GM23338 (cell line): Measurements from ENCODE around the gene RPLP2.

Experiments
- CREB1 ChIP-seq: fragments of 250-450 bp; sonication (Bioruptor Pico); IDR thresholded peaks from 2 replicates; pipeline ENCODE4 v1.5.0; 2020; ENCODE audit warnings: low read depth, mild to moderate bottlenecking, moderate library complexity
- EZH2 ChIP-seq: fragments of 200-600 bp; sonication (generic); IDR thresholded peaks from one replicate; pipeline ENCODE4 v1.8.0; 2017; ENCODE audit warnings: antibody characterized with exemption, mild to moderate bottlenecking, low read depth; ENCODE audit not compliant: unreplicated experiment
- EZH2phosphoT487 ChIP-seq: fragments of 200-600 bp; sonication (generic); IDR thresholded peaks from one replicate; pipeline ENCODE4 v1.8.1; 2018; ENCODE audit warnings: antibody characterized with exemption; ENCODE audit not compliant: unreplicated experiment
- JUNB ChIP-seq: IDR thresholded peaks from one replicate; pipeline ENCODE4 v1.6.1; 2016; ENCODE audit warnings: antibody characterized with exemption; ENCODE audit not compliant: unreplicated experiment
- POLR2AphosphoS5 ChIP-seq: IDR thresholded peaks from 2 replicates; pipeline ENCODE4 v1.6.1; 2016; ENCODE audit warnings: antibody characterized with exemption, low read depth
- STAT1 ChIP-seq: IDR thresholded peaks from one replicate; pipeline ENCODE4 v1.6.1; 2016; ENCODE audit warnings: antibody characterized with exemption; ENCODE audit not compliant: unreplicated experiment
- ZNF114 ChIP-seq: fragments of 250-450 bp; sonication (Bioruptor Pico); IDR thresholded peaks from 2 replicates; pipeline ENCODE4 v1.5.0; 2020; ENCODE audit warnings: mild to moderate bottlenecking, moderate library complexity
- ZNF331 ChIP-seq: fragments of 250-450 bp; sonication (Bioruptor Pico); IDR thresholded peaks from 2 replicates; pipeline ENCODE4 v1.5.0; 2020; ENCODE audit warnings: low read depth, mild to moderate bottlenecking, moderate library complexity
- TF ChIP-seq, protein P1 (sequence below), 2 experiments: fragments of 200-600 bp in 1 of 2; sonication (generic) in 1 of 2; conservative IDR thresholded peaks; 2 replicates each; pipeline versions ENCODE4 v1.5.1 to v1.6.1; 2016 to 2017; ENCODE audit warnings: antibody characterized with exemption in 2 of 2, low read depth in 2 of 2, mild to moderate bottlenecking in 2 of 2, moderate library complexity in 1 of 2
- TF ChIP-seq, protein P2 (sequence below): IDR thresholded peaks from one replicate; pipeline ENCODE4 v1.6.1; 2018; ENCODE audit warnings: antibody characterized with exemption; ENCODE audit not compliant: unreplicated experiment

DNA sequence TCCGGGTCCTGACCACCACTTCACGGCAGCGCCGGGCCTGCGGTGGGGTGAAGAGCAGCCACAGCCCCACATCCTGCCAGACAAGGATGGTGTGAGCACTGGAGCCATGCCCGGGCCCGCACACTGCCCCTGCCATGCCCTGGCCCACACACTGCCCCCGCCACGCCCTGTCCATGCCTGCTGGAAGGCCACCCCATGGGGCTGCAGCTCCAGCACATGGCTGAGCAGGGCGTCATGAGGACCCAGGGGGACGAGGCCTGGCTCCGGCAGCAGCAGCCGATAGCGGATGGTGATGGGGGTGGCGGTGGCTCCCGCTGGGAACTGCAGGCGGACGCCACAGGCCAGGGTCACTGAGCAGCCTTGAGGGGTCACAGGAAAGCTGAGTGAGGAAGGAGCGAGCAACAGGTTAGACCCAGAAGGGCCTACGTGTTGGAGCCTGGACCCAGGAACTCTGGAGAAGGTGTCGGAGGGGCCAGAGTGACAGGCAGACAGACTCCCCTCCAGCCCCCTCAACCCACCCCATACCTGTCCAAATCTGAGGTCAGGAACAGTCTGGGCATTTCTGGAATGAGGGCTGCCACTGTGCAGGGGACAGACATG lies 7.6 kb upstream of the RPLP2 start:
- TF ChIP-seq, protein P1, sequence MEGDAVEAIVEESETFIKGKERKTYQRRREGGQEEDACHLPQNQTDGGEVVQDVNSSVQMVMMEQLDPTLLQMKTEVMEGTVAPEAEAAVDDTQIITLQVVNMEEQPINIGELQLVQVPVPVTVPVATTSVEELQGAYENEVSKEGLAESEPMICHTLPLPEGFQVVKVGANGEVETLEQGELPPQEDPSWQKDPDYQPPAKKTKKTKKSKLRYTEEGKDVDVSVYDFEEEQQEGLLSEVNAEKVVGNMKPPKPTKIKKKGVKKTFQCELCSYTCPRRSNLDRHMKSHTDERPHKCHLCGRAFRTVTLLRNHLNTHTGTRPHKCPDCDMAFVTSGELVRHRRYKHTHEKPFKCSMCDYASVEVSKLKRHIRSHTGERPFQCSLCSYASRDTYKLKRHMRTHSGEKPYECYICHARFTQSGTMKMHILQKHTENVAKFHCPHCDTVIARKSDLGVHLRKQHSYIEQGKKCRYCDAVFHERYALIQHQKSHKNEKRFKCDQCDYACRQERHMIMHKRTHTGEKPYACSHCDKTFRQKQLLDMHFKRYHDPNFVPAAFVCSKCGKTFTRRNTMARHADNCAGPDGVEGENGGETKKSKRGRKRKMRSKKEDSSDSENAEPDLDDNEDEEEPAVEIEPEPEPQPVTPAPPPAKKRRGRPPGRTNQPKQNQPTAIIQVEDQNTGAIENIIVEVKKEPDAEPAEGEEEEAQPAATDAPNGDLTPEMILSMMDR (conservative IDR thresholded peaks at IDR 0.05; ENCODE audit: low read depth in 2 of 2) = no peak
- TF ChIP-seq POLR2AphosphoS5 (no peak), EZH2 (no peak), EZH2phosphoT487 (no peak), ZNF331 (CRISPR knock-in tag) (no peak), CREB1 (CRISPR knock-in tag) (no peak), JUNB (no peak), ZNF114 (CRISPR knock-in tag) (no peak), STAT1 (no peak)
- TF ChIP-seq, protein P2, sequence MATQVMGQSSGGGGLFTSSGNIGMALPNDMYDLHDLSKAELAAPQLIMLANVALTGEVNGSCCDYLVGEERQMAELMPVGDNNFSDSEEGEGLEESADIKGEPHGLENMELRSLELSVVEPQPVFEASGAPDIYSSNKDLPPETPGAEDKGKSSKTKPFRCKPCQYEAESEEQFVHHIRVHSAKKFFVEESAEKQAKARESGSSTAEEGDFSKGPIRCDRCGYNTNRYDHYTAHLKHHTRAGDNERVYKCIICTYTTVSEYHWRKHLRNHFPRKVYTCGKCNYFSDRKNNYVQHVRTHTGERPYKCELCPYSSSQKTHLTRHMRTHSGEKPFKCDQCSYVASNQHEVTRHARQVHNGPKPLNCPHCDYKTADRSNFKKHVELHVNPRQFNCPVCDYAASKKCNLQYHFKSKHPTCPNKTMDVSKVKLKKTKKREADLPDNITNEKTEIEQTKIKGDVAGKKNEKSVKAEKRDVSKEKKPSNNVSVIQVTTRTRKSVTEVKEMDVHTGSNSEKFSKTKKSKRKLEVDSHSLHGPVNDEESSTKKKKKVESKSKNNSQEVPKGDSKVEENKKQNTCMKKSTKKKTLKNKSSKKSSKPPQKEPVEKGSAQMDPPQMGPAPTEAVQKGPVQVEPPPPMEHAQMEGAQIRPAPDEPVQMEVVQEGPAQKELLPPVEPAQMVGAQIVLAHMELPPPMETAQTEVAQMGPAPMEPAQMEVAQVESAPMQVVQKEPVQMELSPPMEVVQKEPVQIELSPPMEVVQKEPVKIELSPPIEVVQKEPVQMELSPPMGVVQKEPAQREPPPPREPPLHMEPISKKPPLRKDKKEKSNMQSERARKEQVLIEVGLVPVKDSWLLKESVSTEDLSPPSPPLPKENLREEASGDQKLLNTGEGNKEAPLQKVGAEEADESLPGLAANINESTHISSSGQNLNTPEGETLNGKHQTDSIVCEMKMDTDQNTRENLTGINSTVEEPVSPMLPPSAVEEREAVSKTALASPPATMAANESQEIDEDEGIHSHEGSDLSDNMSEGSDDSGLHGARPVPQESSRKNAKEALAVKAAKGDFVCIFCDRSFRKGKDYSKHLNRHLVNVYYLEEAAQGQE = no peak
